HepG2 (cell line): Measurements from ENCODE around the gene B3GNT2. TPM values are rescaled to one million over a fixed set of nuclear protein-coding genes. Genes with fewer than 3 reads are reported as not detected.
A peak's percentile ranks its signal among the peaks of the same experiment; 100 is the strongest.

ENCODE experiments used
- ATAC-seq: fragments of 200-7000 bp; cut with Tn5 transposase; 3 replicates; pipeline ENCODE4 v1.9.1; 2020; ENCODE audit warnings: mild to moderate bottlenecking, moderate library complexity
- BruUV-seq: library from RNA; stranded (reverse); fragments of 400-500 nt; replicated peaks from 2 replicates; lab custom pipeline; 2021; lab: Mats Ljungman, UMichigan
- CTCF ChIA-PET: fragments of 300-600 bp; formaldehyde crosslinking; extraction: SDS; loops from one replicate; lab custom pipeline; 2021; ENCODE audit warnings: low total read pairs, inconsistent platforms, low intra/inter-chr PET ratio; lab: Yijun Ruan, JAX
- POLR2A ChIA-PET: fragments of 350-600 bp; sonication (Branson Sonifier 250); formaldehyde crosslinking; loops from one replicate; lab custom pipeline; 2020; ENCODE audit warnings: antibody characterized with exemption, inconsistent platforms; lab: Yijun Ruan, JAX
- DNase-seq: peaks from one replicate; pipeline ENCODE4 v3.0.0-alpha.2; 2015; ENCODE audit warnings: low spot score
- FAIRE-seq: peaks from 3 replicates; lab custom pipeline; 2011; peaks lifted over from hg19 to GRCh38; lab: Jason Lieb, UNC
- H2AFZ ChIP-seq: one replicate; pipeline ENCODE4 v1.6.1; 2011; ENCODE audit warnings: low read length, inconsistent platforms
- H3K27ac ChIP-seq: fragments of 300-600 bp; 3 replicates; pipeline ENCODE4 v1.8.0; 2011; ENCODE audit warnings: mixed run types, mild to moderate bottlenecking, mixed read lengths, low read length, inconsistent platforms; ENCODE audit not compliant: insufficient read depth; ENCODE audit errors: extremely low read length
- H3K27me3 ChIP-seq, 2 experiments: fragments of 200-600 bp in 1 of 2; 2 replicates in 1 of 2; 3 replicates in 1 of 2; pipeline versions ENCODE4 v1.6.0 to v1.8.0; 2011; ENCODE audit warnings: low read length in 2 of 2, mild to moderate bottlenecking in 2 of 2, moderate library complexity in 2 of 2, inconsistent platforms in 1 of 2; ENCODE audit not compliant: insufficient read depth in 2 of 2, control insufficient read depth in 1 of 2
- H3K36me3 ChIP-seq, 2 experiments: fragments of 200-600 bp in 1 of 2; replicated peaks in 1 of 2; 2 replicates in 1 of 2; 3 replicates in 1 of 2; pipeline versions ENCODE4 v1.5.1 to v1.8.0; 2011; ENCODE audit warnings: low read length in 2 of 2, inconsistent platforms in 1 of 2; ENCODE audit not compliant: insufficient read depth in 2 of 2, control insufficient read depth in 1 of 2
- H3K4me1 ChIP-seq: 2 replicates; pipeline ENCODE4 v1.5.1; 2012; ENCODE audit warnings: low read length, inconsistent platforms; ENCODE audit not compliant: insufficient read depth
- H3K4me2 ChIP-seq: 2 replicates; pipeline ENCODE4 v1.6.0; 2011; ENCODE audit warnings: low read depth, low read length, inconsistent platforms
- H3K4me3 ChIP-seq, 3 experiments: fragments of 200-600 bp in 1 of 3; sonication (generic), shearing (Covaris generic) in 1 of 3; replicated peaks in 1 of 3; 2 replicates each; pipeline ENCODE4 v1.5.1; 2011 to 2016; ENCODE audit warnings: low read length in 3 of 3, inconsistent platforms in 2 of 3, low read depth in 2 of 3, mild to moderate bottlenecking in 2 of 3, control low read depth in 1 of 3, mixed read lengths in 1 of 3; ENCODE audit not compliant: insufficient read depth in 1 of 3
- H3K79me2 ChIP-seq: one replicate; pipeline ENCODE4 v1.6.1; 2011; ENCODE audit warnings: low read length, inconsistent platforms; ENCODE audit not compliant: insufficient read depth
- H3K9ac ChIP-seq: 2 replicates; pipeline ENCODE4 v1.6.0; 2011; ENCODE audit warnings: mild to moderate bottlenecking, low read depth, low read length, inconsistent platforms; ENCODE audit not compliant: insufficient read depth
- H3K9me3 ChIP-seq: 2 replicates; pipeline ENCODE4 v1.5.1; 2012; ENCODE audit warnings: mild to moderate bottlenecking, low read length
- H4K20me1 ChIP-seq: 2 replicates; pipeline ENCODE4 v1.6.0; 2011; ENCODE audit warnings: inconsistent platforms, mild to moderate bottlenecking, low read length, moderate library complexity; ENCODE audit not compliant: insufficient read depth
- ATF1 ChIP-seq: IDR thresholded peaks from 2 replicates; pipeline ENCODE4 v1.6.1; 2016; ENCODE audit warnings: mild to moderate bottlenecking, control low read depth
- BRD4 ChIP-seq: sonication (generic); formaldehyde crosslinking; IDR thresholded peaks from 2 replicates; pipeline ENCODE4 v1.4.0; 2020; ENCODE audit warnings: missing genetic modification reagents
- HDAC6 ChIP-seq: fragments of 200-600 bp; sonication (generic); IDR thresholded peaks from 2 replicates; pipeline ENCODE4 v1.7.0; 2017; ENCODE audit warnings: mild to moderate bottlenecking, antibody characterized with exemption, low read length, low read depth
- KLF6 ChIP-seq: IDR thresholded peaks from 2 replicates; pipeline ENCODE4 v1.8.0; 2016; ENCODE audit warnings: missing biosample characterization, missing genetic modification reagents
- MAX ChIP-seq: IDR thresholded peaks from 2 replicates; pipeline ENCODE4 v1.6.1; 2012; ENCODE audit warnings: inconsistent platforms
- RBM22 ChIP-seq: fragments of 200-400 bp; formaldehyde crosslinking; optimal IDR thresholded peaks from 2 replicates; pipeline ENCODE3; 2017; ENCODE audit warnings: mild to moderate bottlenecking, low read length, moderate library complexity
- TIGD3 ChIP-seq: sonication (generic); formaldehyde crosslinking; IDR thresholded peaks from 2 replicates; pipeline ENCODE4 v1.5.1; 2020; ENCODE audit warnings: mild to moderate bottlenecking, missing genetic modification reagents, borderline replicate concordance
- ZNF430 ChIP-seq: sonication (generic); formaldehyde crosslinking; IDR thresholded peaks from 2 replicates; pipeline ENCODE4 v1.9.0; 2021; ENCODE audit warnings: mild to moderate bottlenecking, missing genetic modification reagents
- ZNF670 ChIP-seq: sonication (generic); formaldehyde crosslinking; IDR thresholded peaks from 2 replicates; pipeline ENCODE4 v1.8.0; 2022; ENCODE audit warnings: mild to moderate bottlenecking, missing genetic modification reagents, borderline replicate concordance
- ZNF747 ChIP-seq: sonication (generic); formaldehyde crosslinking; IDR thresholded peaks from 2 replicates; pipeline ENCODE4 v1.8.1; 2023; ENCODE audit warnings: missing genetic modification reagents, mild to moderate bottlenecking, borderline replicate concordance
- WGBS: methylation state at CpG from one replicate; pipeline ENCODE4 v1.1.6; 2017; ENCODE audit warnings: low lambda C conversion rate; 5-methylcytosine and 5-hydroxymethylcytosine counted together
- in situ Hi-C: cut with HindIII; loops from 2 replicates; pipeline ENCODE4 v1.10.0; 2017; ENCODE audit warnings: low pct_unique_long_range_greater_than_20kb; ENCODE audit not compliant: extremely low pct_ligation_motif_present
- intact Hi-C: fragments of 100-400 bp; cut with micrococcal nuclease; formaldehyde crosslinking; loops from one replicate; pipeline ENCODE4 v1.10.0; 2022; ENCODE audit not compliant: unreplicated experiment
- polyA plus RNA-seq, 8 experiments: library from polyadenylated mRNA; depleted of rRNA in 3 of 8; stranded (reverse) in 7 of 8; unstranded in 1 of 8; fragments of >200 nt; fragmentation: Illumina TruSeq in 4 of 8; extraction: Trizol in 4 of 8; gene quantifications; 2 replicates each; pipeline versions ENCODE4 v1.2.1 to v1.2.3, GENCODE V29; 2011 to 2016; ENCODE audit warnings: low read depth in 4 of 8, missing spikeins in 1 of 8, mixed read lengths in 1 of 8; ENCODE audit not compliant: insufficient read depth in 1 of 8
- total RNA-seq, 5 experiments: library from RNA; depleted of rRNA; stranded (reverse); fragments of >200 nt; fragmentation: Illumina TruSeq; extraction: Trizol; gene quantifications; 2 replicates each; pipeline ENCODE4 v1.2.3, GENCODE V29; 2016; ENCODE audit warnings: low read depth in 1 of 5

B3GNT2 gene
- total and polyA plus RNA-seq, 2 of the 13 experiments (the other 11 are each of a cell fraction or from before 2014, with no cell fraction given) = 26.3 to 28.5 TPM

- no peak for TF ChIP-seq ZNF670 (CRISPR knock-in tag)
- TF ChIP-seq ATF1 = no peak
- no peak for TF ChIP-seq HDAC6
- TF ChIP-seq BRD4 = no peak
- TF ChIP-seq ZNF430 (CRISPR knock-in tag) = no peak
- TF ChIP-seq MAX = no peak
- TF ChIP-seq KLF6 = no peak
- TF ChIP-seq TIGD3 (CRISPR knock-in tag) = no peak
Observed at GRCh38 chr2:62216616-62217015, 20.7 kb downstream of the B3GNT2 start (continued).

- Histone ChIP-seq H3K27me3 (no peaks in the 10 kb centered on the region), H3K4me3 (no peak overlapping the region), H3K4me1 (peaks cover 55% of the 10 kb centered on the region), H3K27ac (no peak overlapping the region), H3K79me2 (peaks cover 90% of the 10 kb centered on the region), H3K4me2 (no peak overlapping the region), H3K9ac (no peak overlapping the region), H3K9me3 (peaks cover 9% of the 10 kb centered on the region; the same call in 1 of the 2 replicates), H2AFZ (no peak overlapping the region), H3K36me3 (peaks cover 2 to 6% of the 10 kb centered on the region in 2 experiments; a peak in 3 of 5 replicates), H4K20me1 (peaks cover 90% of the 10 kb centered on the region)
- no TSS peak for BruUV-seq
- intact Hi-C loops = no loop called here
- WGBS = 97% methylated on average over 10 of the region's 10 CpGs
- no peak for FAIRE-seq
- no peak for DNase-seq
- CTCF ChIA-PET = no interaction called here
- in situ Hi-C loops = no loop called here
- POLR2A ChIA-PET = no interaction called here
- ATAC-seq = no peak
- TF ChIP-seq ZNF747 (no peak), RBM22 (peak; percentile 62)
Observed at GRCh38 chr2:62217421-62217820, 21.5 kb downstream of the B3GNT2 start.
